Measurements from ENCODE around the gene ITGB7. TPM values are rescaled to one million over a fixed set of nuclear protein-coding genes. Genes with fewer than 3 reads are reported as not detected.
A peak's percentile ranks its signal among the peaks of the same experiment; 100 is the strongest.

ITGB7 gene
- total RNA-seq, 2 donors from 2014 or later, result 2.3 to 4.9 TPM

DNA sequence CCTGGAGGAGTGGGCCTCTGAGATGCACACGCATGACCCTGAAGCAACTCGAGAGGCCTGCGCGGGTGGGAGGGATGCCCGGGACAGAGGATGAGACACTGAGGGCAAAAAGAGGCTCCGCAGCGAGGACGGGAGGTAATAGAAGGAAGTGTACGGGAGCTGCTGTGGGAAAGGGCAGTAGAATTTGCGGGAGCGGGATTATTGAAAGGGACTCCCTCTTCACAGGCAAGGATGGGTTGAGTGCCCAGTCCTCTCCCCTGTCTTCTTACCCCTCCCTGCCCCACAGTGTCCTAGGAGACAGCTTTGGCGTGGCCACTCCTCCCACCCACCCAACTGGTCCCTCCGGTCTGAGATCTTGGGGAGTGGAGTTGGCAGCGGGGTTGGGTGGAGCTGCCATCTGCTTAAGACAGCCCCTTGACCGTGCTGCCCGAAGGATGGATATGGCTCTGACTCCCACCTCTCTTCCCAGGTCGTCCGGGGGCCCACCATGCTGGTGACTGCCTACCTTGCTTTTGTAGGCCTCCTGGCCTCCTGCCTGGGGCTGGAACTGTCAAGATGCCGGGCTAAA lies 45.4 kb upstream of the ITGB7 start:
- TF ChIP-seq POLR2A (IDR thresholded peaks at IDR 0.05), result no peak
- TF ChIP-seq, protein P1, sequence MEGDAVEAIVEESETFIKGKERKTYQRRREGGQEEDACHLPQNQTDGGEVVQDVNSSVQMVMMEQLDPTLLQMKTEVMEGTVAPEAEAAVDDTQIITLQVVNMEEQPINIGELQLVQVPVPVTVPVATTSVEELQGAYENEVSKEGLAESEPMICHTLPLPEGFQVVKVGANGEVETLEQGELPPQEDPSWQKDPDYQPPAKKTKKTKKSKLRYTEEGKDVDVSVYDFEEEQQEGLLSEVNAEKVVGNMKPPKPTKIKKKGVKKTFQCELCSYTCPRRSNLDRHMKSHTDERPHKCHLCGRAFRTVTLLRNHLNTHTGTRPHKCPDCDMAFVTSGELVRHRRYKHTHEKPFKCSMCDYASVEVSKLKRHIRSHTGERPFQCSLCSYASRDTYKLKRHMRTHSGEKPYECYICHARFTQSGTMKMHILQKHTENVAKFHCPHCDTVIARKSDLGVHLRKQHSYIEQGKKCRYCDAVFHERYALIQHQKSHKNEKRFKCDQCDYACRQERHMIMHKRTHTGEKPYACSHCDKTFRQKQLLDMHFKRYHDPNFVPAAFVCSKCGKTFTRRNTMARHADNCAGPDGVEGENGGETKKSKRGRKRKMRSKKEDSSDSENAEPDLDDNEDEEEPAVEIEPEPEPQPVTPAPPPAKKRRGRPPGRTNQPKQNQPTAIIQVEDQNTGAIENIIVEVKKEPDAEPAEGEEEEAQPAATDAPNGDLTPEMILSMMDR (IDR thresholded peaks at IDR 0.05), result no peak
- Histone ChIP-seq H3K27me3 (no peaks in the 10 kb centered on the region), H3K36me3 (replicated peaks in 1 of 2; ENCODE audit: insufficient read depth in 1 of 2, low read depth in 2 of 2) (no peaks in the 10 kb centered on the region), H3K9me3 (no peaks in the 10 kb centered on the region), H3K4me1 (peaks cover 33% of the 10 kb centered on the region), H3K27ac (peak overlapping the region; percentile 80 to 93 (median 90)), H3K4me3 (peak overlapping the region; percentile 80 to 89)
- intact Hi-C loops (cut with DNase I), result loop anchor here (5.0 kb wide), 1 partner anchor 40 kb away; no protein-coding TSS in a partner anchor
- 1 to 7% methylated on average over 13 to 19 of the region's 19 CpGs for WGBS, 2 donors
- ATAC-seq (no peak), DNase-seq (peak; percentile 25 to 40 (median 30))

- DNase-seq (peak; percentile 79 to 89 (median 86)), ATAC-seq (peak; percentile 88)
- intact Hi-C loops (cut with DNase I), result loop anchor here (5.0 kb wide), 1 partner anchor 41 kb away; no protein-coding TSS in a partner anchor
- TF ChIP-seq, protein P1 (IDR thresholded peaks at IDR 0.05), result peak in 6 of 7 experiments; percentile 6 to 57 (median 56)
- TF ChIP-seq POLR2A (IDR thresholded peaks at IDR 0.05), result peak in 2 of 3 donors; percentile 63 to 64
- Histone ChIP-seq H3K9me3 (no peaks in the 10 kb centered on the region), H3K4me3 (peak overlapping the region; percentile 80 to 89), H3K27ac (peak overlapping the region; percentile 80 to 93 (median 90)), H3K27me3 (no peaks in the 10 kb centered on the region), H3K36me3 (replicated peaks in 1 of 2; ENCODE audit: insufficient read depth in 1 of 2, low read depth in 2 of 2) (no peaks in the 10 kb centered on the region), H3K4me1 (peaks cover 33% of the 10 kb centered on the region)
- 0% methylated on average over 4 to 51 of the region's 51 CpGs for WGBS, 2 donors
Observed at GRCh38 chr12:53251477-53252348, 44.7 kb upstream of the ITGB7 start.

DNA sequence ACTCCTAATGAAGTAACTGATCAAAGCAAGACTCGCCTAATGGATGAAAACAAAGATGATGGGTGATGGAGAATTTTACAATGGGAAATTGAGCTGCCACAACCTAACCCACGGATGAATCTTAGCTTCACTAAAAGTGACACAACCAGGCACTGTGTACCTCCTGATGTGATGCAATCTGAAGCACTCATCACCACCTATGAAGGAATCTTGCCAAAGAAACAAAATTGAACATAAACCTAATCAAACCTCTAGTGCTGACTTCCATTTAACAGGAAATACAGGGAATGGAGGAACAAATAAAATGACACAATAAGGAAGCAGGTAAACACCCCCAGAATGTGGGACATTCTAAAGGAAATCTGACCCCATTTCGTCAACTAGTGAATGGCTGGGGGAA lies 38.2 kb upstream of the ITGB7 start:
- no peak for ATAC-seq

GRCh38 chr12:53244337-53244736 lies 37.3 kb upstream of the ITGB7 start:
- 59 to 64% methylated on average over 1 of the region's 1 CpG for WGBS, 2 donors
- Histone ChIP-seq H3K4me1 (no peaks in the 10 kb centered on the region), H3K27ac (no peak overlapping the region), H3K36me3 (replicated peaks in 1 of 2; ENCODE audit: insufficient read depth in 1 of 2, low read depth in 2 of 2) (no peaks in the 10 kb centered on the region), H3K27me3 (peaks cover 0 to 3% of the 10 kb centered on the region in 2 donors), H3K4me3 (no peak overlapping the region), H3K9me3 (no peaks in the 10 kb centered on the region)
- DNase-seq (no peak), ATAC-seq (no peak)
- TF ChIP-seq, protein P1 (IDR thresholded peaks at IDR 0.05), result no peak
- TF ChIP-seq POLR2A (IDR thresholded peaks at IDR 0.05), result no peak
- intact Hi-C loops (cut with DNase I), result no loop called here

More for the DNA sequence above, 38.2 kb upstream of the ITGB7 start:
- Histone ChIP-seq H3K27me3 (peaks cover 0 to 3% of the 10 kb centered on the region in 2 donors), H3K4me3 (no peak overlapping the region), H3K27ac (no peak overlapping the region), H3K36me3 (replicated peaks in 1 of 2; ENCODE audit: insufficient read depth in 1 of 2, low read depth in 2 of 2) (no peaks in the 10 kb centered on the region), H3K4me1 (peaks cover under 1% of the 10 kb centered on the region), H3K9me3 (no peaks in the 10 kb centered on the region)
- intact Hi-C loops (cut with DNase I), result no loop called here
- TF ChIP-seq, protein P1 (IDR thresholded peaks at IDR 0.05), result no peak
- TF ChIP-seq POLR2A (IDR thresholded peaks at IDR 0.05), result no peak
- WGBS, 2 donors, result 63 to 66% methylated on average over 3 of the region's 3 CpGs
- no peak for DNase-seq

Measured in body of pancreas (tissue), 4 donors.